Measurements from ENCODE around the gene LYRM7.

The LYRM7 gene

DNA sequence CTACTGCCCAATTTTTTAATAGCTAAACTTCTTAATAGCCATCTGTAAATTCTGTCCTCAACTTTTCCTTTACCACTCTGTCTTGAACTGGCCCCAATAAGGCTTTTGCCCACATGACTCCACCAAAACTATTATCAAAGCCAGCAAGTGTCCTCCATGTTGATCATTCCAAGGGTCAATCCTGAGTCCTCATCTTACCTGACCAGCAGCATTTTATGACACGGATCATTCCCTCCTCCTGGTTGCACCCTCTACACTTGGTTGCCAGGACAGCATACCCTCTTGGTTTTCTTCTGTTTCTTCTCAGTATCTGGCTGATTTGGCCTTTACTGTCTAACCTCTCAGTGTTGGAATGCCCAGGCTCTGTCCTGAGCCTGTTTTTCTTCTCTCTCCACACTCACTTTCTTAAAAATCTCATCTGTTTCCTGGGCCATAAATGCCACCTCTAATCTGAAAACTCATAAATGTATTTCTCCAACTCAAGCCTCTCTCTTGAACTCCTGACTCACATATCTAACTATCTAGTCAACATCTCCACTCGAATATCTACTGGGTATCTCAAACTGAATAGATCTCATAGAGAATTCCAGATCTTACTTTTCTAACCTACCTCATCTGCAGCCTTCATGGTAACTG is 53.1 kb downstream of the LYRM7 start:
- TF ChIP-seq FOXP2 (optimal IDR thresholded peaks at IDR 0.05; ENCODE audit: borderline replicate concordance, extremely low read depth, extremely low read length, insufficient read depth) (no peak), TAF1 (IDR thresholded peaks at IDR 0.05; ENCODE audit: borderline replicate concordance, insufficient read depth, low read length) (no peak), POLR2AphosphoS5 (IDR thresholded peaks at IDR 0.05; ENCODE audit: low read depth, low read length) (no peak), SIN3A (IDR thresholded peaks at IDR 0.05; ENCODE audit: borderline replicate concordance, insufficient read depth, low read length) (no peak)
- TF ChIP-seq, protein P1, sequence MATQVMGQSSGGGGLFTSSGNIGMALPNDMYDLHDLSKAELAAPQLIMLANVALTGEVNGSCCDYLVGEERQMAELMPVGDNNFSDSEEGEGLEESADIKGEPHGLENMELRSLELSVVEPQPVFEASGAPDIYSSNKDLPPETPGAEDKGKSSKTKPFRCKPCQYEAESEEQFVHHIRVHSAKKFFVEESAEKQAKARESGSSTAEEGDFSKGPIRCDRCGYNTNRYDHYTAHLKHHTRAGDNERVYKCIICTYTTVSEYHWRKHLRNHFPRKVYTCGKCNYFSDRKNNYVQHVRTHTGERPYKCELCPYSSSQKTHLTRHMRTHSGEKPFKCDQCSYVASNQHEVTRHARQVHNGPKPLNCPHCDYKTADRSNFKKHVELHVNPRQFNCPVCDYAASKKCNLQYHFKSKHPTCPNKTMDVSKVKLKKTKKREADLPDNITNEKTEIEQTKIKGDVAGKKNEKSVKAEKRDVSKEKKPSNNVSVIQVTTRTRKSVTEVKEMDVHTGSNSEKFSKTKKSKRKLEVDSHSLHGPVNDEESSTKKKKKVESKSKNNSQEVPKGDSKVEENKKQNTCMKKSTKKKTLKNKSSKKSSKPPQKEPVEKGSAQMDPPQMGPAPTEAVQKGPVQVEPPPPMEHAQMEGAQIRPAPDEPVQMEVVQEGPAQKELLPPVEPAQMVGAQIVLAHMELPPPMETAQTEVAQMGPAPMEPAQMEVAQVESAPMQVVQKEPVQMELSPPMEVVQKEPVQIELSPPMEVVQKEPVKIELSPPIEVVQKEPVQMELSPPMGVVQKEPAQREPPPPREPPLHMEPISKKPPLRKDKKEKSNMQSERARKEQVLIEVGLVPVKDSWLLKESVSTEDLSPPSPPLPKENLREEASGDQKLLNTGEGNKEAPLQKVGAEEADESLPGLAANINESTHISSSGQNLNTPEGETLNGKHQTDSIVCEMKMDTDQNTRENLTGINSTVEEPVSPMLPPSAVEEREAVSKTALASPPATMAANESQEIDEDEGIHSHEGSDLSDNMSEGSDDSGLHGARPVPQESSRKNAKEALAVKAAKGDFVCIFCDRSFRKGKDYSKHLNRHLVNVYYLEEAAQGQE (IDR thresholded peaks at IDR 0.05; ENCODE audit: insufficient read depth in 1 of 2, low read depth in 2 of 2, low read length in 2 of 2), result no peak

DNA sequence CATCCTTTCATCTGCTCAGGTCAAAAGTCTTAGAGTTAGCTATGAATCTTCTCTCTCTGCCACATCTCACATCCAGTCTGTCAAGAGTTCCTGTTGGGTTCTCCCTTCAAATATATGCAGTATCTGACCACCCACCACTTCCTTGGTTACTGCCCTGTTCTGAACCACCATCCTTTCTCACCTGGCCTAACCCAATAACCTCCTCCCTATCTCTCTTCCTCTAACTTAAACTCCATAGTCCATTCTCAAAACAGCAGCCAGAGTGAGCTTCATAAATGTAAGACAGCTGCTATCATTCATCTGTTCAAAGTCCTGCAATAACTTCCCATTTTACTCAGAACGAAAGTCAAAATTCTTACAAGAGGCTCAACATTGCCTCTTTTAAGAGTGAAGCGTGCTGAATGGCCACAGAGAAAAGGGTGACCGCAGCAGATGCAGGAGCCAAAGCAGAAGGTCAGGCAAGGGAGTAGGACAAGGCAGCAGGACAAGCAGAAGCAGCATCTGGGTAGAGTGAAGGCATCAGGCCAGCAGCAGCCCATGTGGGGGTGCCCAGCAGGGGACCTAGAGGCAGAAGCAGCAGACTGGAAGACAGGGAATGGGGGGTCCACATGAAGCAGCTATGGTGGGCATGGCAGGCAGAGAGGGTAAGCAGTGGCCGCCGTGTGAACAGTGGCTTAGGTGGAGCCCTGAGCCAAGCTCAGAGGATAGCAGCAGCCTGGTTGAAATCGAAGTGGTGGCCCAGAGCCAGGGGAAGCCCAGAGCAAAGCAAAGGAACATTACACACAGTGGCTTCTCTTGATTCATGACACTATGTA is 53.9 kb downstream of the LYRM7 start:
- TF ChIP-seq TAF1 (IDR thresholded peaks at IDR 0.05; ENCODE audit: borderline replicate concordance, insufficient read depth, low read length) (no peak), POLR2AphosphoS5 (IDR thresholded peaks at IDR 0.05; ENCODE audit: low read depth, low read length) (no peak), FOXP2 (optimal IDR thresholded peaks at IDR 0.05; ENCODE audit: borderline replicate concordance, extremely low read depth, extremely low read length, insufficient read depth) (no peak), SIN3A (IDR thresholded peaks at IDR 0.05; ENCODE audit: borderline replicate concordance, insufficient read depth, low read length) (no peak)
- TF ChIP-seq, protein P1 (IDR thresholded peaks at IDR 0.05; ENCODE audit: insufficient read depth in 1 of 2, low read depth in 2 of 2, low read length in 2 of 2), result no peak

DNA sequence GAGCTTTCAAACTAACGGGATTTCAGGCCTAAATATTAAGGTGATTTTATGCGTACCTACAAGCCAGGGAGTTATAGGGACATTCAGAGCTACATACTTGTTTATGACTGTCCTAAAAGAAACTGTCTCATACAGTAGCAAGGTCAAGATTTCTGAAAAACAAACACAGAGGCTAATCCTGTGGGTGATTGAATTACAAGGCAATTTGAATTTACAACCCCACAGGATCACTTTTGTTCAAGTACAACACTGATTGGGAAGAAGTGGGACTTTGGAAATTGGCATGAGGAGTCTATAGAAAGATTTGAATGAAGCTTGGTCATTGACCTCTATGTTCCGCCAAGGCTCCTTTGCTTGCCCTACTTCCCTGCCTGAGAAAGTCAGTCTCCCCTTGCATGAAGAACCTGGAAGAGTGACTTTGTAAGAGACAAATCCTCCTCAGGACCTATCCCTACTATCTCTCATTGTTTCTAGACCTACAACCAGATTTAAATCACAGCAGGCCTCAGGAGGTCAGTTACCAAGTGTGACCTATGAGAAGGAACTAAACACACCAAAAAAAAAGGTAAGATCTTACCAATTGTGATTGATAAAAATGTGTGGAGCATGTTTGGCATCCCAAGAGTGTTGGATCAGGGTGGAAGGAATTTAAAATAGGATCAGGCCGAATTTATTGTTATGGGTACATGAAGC is 54.7 kb downstream of the LYRM7 start:
- no peak for TF ChIP-seq FOXP2 (optimal IDR thresholded peaks at IDR 0.05; ENCODE audit: borderline replicate concordance, extremely low read depth, extremely low read length, insufficient read depth)
- TF ChIP-seq TAF1 (IDR thresholded peaks at IDR 0.05; ENCODE audit: borderline replicate concordance, insufficient read depth, low read length), result no peak
- TF ChIP-seq, protein P1 (IDR thresholded peaks at IDR 0.05; ENCODE audit: insufficient read depth in 1 of 2, low read depth in 2 of 2, low read length in 2 of 2), result no peak
- no peak for TF ChIP-seq SIN3A (IDR thresholded peaks at IDR 0.05; ENCODE audit: borderline replicate concordance, insufficient read depth, low read length)
- TF ChIP-seq POLR2AphosphoS5 (IDR thresholded peaks at IDR 0.05; ENCODE audit: low read depth, low read length), result no peak

DNA sequence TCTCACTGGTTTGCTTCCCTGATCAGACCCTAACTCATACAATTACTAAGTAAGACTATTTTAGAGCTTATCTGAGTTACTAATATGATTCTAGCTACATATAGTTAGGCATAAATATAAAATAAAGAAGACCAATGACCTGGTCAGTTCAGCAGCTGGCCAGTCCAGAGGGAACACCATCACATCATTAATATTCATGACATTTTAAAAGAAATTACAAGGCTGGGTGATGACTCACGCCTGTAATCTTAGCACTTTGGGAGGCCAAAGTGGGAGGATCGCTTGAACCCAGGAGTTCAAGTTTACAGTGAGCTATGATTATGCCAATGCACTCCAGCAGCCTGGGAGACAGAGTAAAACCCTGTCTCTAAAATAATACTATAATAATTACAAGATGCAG is 56.2 kb downstream of the LYRM7 start:
- TF ChIP-seq SIN3A (IDR thresholded peaks at IDR 0.05; ENCODE audit: borderline replicate concordance, insufficient read depth, low read length) (no peak), POLR2AphosphoS5 (IDR thresholded peaks at IDR 0.05; ENCODE audit: low read depth, low read length) (no peak), TAF1 (IDR thresholded peaks at IDR 0.05; ENCODE audit: borderline replicate concordance, insufficient read depth, low read length) (no peak), FOXP2 (optimal IDR thresholded peaks at IDR 0.05; ENCODE audit: borderline replicate concordance, extremely low read depth, extremely low read length, insufficient read depth) (no peak)
- TF ChIP-seq, protein P1 (IDR thresholded peaks at IDR 0.05; ENCODE audit: insufficient read depth in 1 of 2, low read depth in 2 of 2, low read length in 2 of 2), result no peak

Measured in PFSK-1 (cell line).